Neural crest cell (in vitro differentiated cells): Measurements from ENCODE around the gene OR56A1. TPM values are rescaled to one million over a fixed set of nuclear protein-coding genes. Genes with fewer than 3 reads are reported as not detected.

Experiments used
- DNase-seq: peaks from one replicate; pipeline ENCODE4 v3.0.0; 2021; ENCODE audit warnings: low read depth, mixed read lengths, low spot score
- H3K27ac Mint-ChIP-seq: one replicate; pipeline ENCODE4 v1.8.0; 2021; ENCODE audit warnings: mild to moderate bottlenecking, mixed read lengths; ENCODE audit not compliant: unreplicated experiment
- H3K27me3 Mint-ChIP-seq: 2 replicates; pipeline ENCODE4 v1.8.0; 2021; ENCODE audit warnings: low read depth, mild to moderate bottlenecking, mixed read lengths
- H3K36me3 Mint-ChIP-seq: 2 replicates; pipeline ENCODE4 v1.8.0; 2021; ENCODE audit warnings: low read depth, mild to moderate bottlenecking, mixed read lengths
- H3K4me1 Mint-ChIP-seq: 2 replicates; pipeline ENCODE4 v1.8.0; 2021; ENCODE audit warnings: mixed read lengths
- H3K4me3 Mint-ChIP-seq: one replicate; pipeline ENCODE4 v1.8.0; 2021; ENCODE audit warnings: mild to moderate bottlenecking, mixed read lengths
- H3K9me3 Mint-ChIP-seq: 2 replicates; pipeline ENCODE4 v1.8.0; 2021; ENCODE audit warnings: mixed read lengths
- total RNA-seq: library from RNA; stranded (reverse); gene quantifications from 2 replicates; pipeline ENCODE4 v1.2.1, GENCODE V29; 2021
- TF ChIP-seq, protein P1 (sequence below): fragments of 200-600 bp; sonication (generic); conservative IDR thresholded peaks from 2 replicates; pipeline ENCODE4 v1.5.0; 2021; ENCODE audit warnings: antibody characterized with exemption, mild to moderate bottlenecking

The OR56A1 gene
- total RNA-seq, 1 donor from 2014 or later = 0.14 TPM

DNA sequence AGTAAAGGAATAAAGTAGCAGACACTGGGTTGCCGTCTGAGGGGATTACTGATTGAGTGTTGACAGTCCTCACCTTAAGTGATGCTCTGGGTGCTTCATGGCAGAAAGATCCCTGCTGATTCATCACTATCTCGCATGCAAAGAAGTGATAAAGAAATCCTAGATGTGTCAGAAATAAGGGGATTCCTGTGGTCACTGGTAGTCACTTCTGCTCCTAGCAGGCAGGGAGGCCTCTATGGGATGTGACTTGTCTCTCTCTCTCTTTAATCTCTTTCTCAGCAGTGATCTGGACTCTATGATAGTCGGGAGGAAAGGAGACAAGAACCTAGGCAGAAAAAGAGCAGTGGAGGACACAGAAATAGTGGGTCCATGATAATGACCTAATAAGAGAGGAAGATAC is 30.9 kb upstream of the OR56A1 start:
- no peak for DNase-seq
- Mint-ChIP-seq H3K4me3 (no peak overlapping the region), H3K27ac (no peak overlapping the region), H3K4me1 (no peaks in the 10 kb centered on the region), H3K9me3 (no peaks in the 10 kb centered on the region), H3K27me3 (peaks cover 5% of the 10 kb centered on the region), H3K36me3 (no peaks in the 10 kb centered on the region)
- TF ChIP-seq, protein P1, sequence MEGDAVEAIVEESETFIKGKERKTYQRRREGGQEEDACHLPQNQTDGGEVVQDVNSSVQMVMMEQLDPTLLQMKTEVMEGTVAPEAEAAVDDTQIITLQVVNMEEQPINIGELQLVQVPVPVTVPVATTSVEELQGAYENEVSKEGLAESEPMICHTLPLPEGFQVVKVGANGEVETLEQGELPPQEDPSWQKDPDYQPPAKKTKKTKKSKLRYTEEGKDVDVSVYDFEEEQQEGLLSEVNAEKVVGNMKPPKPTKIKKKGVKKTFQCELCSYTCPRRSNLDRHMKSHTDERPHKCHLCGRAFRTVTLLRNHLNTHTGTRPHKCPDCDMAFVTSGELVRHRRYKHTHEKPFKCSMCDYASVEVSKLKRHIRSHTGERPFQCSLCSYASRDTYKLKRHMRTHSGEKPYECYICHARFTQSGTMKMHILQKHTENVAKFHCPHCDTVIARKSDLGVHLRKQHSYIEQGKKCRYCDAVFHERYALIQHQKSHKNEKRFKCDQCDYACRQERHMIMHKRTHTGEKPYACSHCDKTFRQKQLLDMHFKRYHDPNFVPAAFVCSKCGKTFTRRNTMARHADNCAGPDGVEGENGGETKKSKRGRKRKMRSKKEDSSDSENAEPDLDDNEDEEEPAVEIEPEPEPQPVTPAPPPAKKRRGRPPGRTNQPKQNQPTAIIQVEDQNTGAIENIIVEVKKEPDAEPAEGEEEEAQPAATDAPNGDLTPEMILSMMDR = no peak

DNA sequence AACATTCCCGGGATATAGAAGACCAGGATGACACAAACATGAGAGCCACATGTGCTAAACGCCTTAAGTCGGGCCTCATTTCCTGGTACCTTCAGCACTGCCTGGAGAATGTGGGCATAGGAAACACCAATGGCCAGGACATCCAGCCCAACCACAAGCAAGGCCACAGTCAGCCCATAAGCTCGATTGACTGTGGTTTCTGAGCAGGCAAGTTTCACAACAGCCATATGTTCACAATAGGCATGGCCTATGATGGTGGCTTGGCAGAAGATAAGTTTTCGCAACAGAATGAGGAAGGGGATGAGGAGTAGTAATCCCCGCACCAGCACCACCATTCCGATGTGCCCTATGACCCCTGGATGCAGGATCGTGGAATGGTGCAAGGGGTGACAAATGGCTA is 26.9 kb upstream of the OR56A1 start:
- Mint-ChIP-seq H3K4me1 (no peaks in the 10 kb centered on the region), H3K4me3 (no peak overlapping the region), H3K27me3 (peaks cover 8% of the 10 kb centered on the region), H3K27ac (no peak overlapping the region), H3K9me3 (no peaks in the 10 kb centered on the region), H3K36me3 (no peaks in the 10 kb centered on the region)
- no peak for DNase-seq
- TF ChIP-seq, protein P1 = no peak

DNA sequence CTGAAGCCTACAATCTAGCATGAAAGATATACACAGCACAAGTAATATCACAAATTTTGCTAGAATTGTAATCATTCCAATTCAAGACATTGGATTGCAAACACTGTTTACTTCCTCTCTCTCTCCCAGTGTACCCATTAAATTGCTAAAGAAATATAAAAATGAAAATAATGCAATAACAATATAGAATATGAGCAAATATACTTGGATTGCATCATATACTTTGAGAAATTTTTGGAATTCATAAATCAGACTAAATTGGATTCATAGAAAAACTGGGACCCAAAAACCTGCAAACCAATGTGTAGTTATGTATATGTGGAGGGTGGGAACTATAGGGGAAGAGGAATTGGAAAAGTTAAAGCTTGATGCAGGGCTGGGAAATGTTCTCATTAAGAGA is 25.0 kb upstream of the OR56A1 start:
- TF ChIP-seq, protein P1 = no peak
- Mint-ChIP-seq H3K4me1 (no peaks in the 10 kb centered on the region), H3K27me3 (peaks cover 5% of the 10 kb centered on the region), H3K36me3 (no peaks in the 10 kb centered on the region), H3K9me3 (no peaks in the 10 kb centered on the region), H3K4me3 (no peak overlapping the region), H3K27ac (no peak overlapping the region)
- no peak for DNase-seq

DNA sequence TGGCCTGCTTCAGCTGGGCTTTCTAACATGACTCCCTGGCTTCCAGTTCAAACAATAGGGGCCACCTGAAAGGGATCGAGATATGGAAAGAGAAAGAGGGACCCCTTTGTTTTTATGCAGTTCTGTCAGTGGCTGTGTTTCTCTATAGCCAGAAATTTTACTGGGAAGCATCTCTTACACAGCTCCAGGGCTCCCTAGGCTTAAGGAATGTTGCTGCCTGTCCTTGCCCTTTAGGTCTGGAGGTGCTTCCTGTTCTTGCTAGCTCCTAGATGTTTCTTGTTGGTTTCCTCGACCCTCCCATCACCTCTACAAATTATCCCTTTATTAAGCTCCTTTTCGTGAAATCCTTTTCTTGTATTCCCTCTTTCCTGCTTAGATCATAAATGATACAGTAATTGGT is 21.8 kb upstream of the OR56A1 start:
- DNase-seq = no peak
- TF ChIP-seq, protein P1 = no peak
- Mint-ChIP-seq H3K27me3 (peaks cover 7% of the 10 kb centered on the region), H3K4me1 (no peaks in the 10 kb centered on the region), H3K27ac (no peak overlapping the region), H3K36me3 (no peaks in the 10 kb centered on the region), H3K4me3 (no peak overlapping the region), H3K9me3 (no peaks in the 10 kb centered on the region)

DNA sequence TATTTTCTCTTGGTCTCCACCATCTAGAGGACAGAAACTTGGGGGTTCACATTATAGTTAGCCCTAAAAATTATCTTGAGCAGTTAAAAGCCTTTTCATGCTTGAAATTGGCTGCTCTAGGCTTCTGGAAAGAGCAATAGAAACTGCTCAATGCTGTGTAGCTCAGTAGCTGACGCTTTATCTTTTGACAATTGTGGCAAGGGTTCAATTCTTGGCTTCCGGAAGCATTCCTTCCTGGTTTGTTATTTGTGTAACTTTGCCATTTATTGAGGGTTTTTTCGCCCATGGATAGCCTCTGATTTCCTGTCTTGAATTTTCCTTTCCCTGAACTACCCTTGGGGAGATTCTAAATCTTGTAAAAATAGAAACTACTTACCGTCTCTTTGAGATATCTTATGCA is 10.3 kb upstream of the OR56A1 start:
- Mint-ChIP-seq H3K9me3 (no peaks in the 10 kb centered on the region), H3K27me3 (no peaks in the 10 kb centered on the region), H3K4me3 (no peak overlapping the region), H3K36me3 (no peaks in the 10 kb centered on the region), H3K27ac (no peak overlapping the region), H3K4me1 (no peaks in the 10 kb centered on the region)
- TF ChIP-seq, protein P1 = no peak
- no peak for DNase-seq

DNA sequence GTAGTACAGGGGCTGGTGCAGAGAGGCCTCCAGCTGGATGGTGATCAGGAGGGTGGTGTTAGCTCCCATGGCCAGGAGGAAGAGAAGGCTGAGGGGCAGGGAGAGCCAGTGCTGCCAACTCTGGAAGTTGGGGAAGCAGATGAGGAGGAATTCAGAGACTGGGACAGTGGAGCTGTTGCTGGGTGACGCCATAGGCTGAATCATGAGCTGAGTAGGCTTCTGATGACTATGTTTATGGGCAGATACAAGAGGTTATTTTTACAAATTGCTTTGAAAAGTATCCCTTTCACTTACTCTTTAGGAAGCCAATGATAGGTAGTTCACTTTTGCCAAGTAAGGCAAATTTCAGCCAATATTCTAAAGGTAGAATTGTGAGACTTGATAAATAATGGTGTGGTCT is 3.1 kb downstream of the OR56A1 start:
- peaks cover 12% of the 10 kb centered on the region for H3K27me3 Mint-ChIP-seq
- no peak for DNase-seq
- H3K27ac Mint-ChIP-seq = no peak overlapping the region
- no peaks in the 10 kb centered on the region for H3K4me1 Mint-ChIP-seq
- H3K9me3 Mint-ChIP-seq = no peaks in the 10 kb centered on the region
- TF ChIP-seq, protein P1 = no peak
- H3K4me3 Mint-ChIP-seq = no peak overlapping the region
- H3K36me3 Mint-ChIP-seq = no peaks in the 10 kb centered on the region
